ENCODE results near the gene SLC9A9.

Gene SLC9A9

DNA sequence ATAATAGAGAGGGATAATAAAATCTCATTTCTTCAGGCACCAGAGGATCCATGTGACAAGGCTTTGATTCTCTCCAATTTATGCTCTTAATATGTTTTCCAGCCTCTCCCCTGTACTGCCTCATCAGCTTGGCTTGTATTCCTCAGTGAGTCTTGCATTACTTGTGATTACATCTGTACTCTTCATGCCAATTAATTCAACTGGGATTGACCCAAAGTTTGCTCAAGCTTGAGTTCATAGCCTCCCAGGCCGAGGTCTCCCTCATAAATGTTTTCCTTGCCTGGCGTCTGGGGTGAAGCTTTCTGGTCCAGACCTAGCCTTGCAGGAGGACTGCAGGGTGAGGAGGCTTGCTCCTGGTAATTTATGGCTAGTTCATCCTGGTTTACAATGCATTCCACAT is 581.8 kb downstream of the SLC9A9 start:
- no peak for DNase-seq

DNA sequence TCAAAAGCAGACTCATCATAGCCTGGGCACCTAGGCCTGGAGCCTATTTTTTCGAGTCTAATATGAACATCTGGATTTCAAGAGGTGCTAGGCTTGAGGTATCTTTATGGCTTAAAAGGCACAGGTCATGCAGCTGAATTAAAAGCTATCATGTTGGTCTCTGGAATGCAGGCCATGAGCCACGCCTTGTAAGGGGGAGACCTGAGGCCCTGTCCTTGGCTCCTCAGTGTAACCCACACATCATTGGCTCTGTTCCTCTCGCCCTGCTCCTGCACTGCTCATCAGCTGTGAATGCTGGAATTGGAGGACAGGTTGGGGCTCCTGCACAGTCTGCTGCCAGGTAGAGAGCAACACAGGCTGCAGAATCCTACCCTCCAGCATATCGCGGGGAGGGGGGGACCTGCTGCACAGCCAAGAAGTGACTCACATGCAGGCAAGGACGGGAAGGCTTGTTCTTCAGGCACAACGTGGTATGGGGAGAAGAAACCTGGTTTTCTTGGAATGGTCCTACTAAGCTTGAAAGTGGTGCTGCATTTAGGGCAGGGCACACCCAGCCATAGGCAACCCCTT is 582.7 kb downstream of the SLC9A9 start:
- no peak for DNase-seq

DNA sequence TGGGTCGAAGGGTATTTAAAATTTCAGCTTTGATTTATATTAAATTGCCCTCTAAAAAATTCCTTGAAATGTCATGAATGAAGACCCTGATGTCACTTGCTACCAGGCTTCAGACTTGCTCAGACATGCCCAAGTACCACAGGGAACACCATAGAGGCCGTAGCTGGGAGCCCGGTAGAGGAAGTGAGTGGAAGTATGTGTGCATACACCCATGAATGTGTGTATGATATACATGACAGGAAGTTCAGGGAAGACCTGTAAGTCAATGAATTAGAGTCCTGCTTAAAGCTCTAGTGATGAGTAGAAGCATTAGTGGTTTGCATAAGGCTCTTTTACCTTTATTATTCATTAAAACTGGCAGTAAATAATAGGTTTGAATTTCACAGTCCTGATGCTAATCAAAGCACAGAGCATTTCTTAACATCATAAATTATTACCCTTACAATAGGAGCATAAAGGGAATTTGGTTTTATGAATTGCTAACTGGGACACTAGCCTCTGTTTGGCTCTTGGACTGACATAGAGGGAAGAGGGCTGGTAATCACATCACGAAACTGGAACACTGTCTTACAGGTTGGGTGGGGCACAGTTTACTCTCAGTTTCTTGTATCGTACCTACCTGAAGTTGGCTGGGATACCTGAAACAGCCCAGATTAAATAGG is 584.3 kb downstream of the SLC9A9 start:
- DNase-seq, result no peak

- no peak for DNase-seq
Measured at GRCh38 chr3:143261848-143262247, 586.4 kb downstream of the SLC9A9 start.

DNA sequence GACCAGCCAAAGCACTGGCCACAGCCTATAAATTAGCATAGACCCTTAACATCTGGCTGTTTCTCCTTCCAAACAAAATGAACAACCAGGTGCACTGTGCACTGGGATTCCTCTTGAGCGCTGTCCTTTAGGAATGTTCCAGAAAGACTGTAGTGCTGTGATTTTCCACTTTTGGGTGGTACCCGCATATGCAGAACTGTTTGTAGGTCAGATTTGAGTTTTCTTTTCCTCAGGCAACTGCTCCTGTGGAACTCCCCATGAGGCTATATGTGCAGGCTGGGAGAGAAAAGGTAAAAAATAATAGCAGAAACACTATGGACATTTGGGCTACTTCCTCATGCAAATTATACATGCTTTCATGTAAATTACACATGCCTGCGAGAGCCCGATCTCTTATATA is 589.6 kb downstream of the SLC9A9 start:
- no peak for DNase-seq

DNA sequence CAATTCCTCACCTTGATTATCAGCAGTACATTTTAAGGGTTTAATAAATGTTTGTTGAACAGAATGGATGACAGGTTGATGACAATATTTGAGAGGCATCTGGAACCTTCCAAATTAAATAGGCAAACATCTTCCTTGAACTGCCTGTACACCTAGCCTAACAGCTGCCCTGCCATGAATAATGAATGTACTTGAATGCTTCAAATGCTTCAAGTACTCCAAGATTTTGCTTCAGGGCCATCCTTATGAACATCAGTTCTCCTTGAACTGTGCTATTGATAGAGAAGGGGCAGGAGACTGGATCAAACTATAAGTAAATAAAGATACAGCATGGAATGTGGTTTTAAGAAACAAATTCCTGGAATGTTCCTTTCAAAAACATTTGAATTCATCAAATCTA is 591.9 kb downstream of the SLC9A9 start:
- DNase-seq, result no peak

DNA sequence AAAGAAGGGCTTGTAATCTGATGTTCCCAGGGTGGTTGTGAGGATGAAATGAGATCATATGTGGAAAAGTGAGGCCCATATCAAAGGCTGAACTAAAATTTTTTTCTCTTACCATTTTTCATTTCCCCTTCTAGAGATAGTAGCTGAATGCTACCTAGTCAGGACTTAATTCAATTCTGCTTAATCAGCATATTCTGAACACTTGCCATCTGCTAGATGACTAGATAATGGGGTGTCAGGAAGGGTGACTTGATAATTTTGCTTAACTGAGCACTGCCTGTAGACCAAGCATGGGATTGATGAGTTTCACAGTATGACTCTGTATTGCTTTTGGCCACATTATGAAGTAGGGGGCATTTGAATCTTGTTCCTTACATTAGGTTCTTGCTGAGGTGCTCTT is 592.5 kb downstream of the SLC9A9 start:
- DNase-seq, result no peak

DNA sequence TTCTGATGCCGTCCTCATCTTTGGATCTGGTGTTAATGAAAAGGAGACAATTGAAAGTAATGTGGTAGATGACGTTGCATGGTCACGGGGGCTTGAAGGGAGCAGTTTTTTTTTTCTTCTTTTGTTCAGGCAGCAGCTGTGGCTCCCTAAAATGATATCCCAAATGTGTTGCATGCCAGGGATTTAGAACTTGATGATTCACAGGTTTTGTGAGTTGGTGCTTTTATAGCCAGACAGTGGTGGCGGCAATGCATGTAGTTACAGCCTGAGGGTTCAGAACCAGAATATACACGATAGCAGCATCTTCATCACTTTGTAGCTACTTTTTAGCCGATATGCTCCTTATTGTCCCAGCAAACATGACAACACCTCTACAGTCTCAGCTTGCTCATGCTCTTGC is 595.3 kb downstream of the SLC9A9 start:
- no peak for DNase-seq

DNA sequence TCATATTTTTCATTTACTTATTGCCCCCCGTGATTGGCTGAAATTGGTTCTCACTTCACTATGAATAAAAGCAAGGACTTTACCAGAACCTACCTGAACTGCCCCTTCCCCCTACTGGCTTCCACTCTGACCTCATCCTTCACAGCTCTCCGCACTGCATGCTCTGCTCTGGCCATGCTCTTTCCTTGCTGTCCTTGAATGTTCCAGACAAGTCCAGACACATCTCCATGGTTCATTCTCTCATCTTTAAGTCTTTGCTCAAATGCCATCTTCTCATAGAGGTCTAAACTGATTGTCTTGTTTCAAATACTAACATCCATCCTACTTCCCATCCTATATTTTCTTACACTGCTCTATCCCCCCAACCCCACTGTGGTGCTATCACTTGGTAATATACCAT is 599.3 kb downstream of the SLC9A9 start:
- no peak for DNase-seq

DNA sequence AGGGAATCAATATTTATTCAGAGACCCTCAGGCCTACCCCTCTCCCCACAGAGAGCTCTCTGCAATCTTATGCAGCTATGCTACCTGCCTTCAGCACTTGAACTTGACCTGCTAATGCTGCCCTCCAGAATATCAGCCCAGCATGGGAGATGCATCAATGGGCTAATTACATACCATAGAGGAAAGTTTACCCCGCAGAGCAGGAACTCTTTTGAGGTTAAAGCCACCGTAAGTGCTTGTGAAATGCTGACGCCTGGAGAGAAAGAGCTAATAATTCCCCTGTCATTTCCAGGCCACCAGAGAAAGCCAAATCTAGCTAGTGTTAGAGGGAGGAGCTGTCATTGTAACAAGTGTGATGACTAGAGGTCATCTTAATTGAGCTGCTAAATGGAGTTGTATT is 601.2 kb downstream of the SLC9A9 start:
- peak; percentile 54 for DNase-seq

- no peak for DNase-seq
Measured at GRCh38 chr3:143245692-143246091, 602.6 kb downstream of the SLC9A9 start.

GRCh38 chr3:143244516-143245063 is 603.7 kb downstream of the SLC9A9 start:
- no peak for DNase-seq

- DNase-seq, result no peak
Measured at GRCh38 chr3:143243686-143244085, 604.6 kb downstream of the SLC9A9 start.

DNA sequence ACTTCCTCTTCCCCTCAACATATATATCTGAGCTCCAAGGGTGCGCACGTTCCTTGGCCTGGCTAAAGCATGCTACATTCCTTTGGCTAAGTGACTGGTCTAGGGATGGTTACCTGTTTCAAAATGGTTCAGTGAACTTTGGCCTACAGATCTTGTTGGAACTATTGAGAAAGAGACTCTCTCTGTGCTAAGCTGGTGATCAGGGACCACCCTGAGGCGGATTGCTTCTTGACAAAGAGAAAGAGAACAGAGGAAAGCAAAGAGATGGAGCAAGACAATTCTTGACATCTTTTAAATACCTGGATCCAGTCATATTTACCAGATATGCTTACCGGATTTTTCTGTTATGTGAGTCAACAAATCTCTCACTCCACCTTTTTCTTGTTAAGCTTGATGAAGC is 605.6 kb downstream of the SLC9A9 start:
- DNase-seq, result no peak

DNA sequence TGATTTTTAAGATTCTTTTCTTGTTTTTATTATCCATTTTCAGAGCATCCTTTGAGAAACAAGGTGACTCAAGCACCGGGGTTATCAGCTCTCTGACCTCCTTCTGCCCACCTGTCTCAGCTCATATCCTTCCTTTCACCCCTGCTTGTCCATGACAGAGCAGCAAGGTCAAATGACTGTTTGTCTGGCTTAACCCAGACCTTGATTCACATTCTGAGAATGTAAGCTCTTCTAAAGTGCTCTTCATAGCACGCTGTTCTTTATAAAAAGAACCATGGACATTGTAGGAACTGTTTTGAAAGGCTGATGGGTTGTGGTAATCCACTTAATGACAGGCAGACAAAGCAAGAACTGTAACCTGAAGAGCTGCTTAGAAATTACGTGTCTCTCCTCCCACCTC is 606.2 kb downstream of the SLC9A9 start:
- DNase-seq, result no peak

DNA sequence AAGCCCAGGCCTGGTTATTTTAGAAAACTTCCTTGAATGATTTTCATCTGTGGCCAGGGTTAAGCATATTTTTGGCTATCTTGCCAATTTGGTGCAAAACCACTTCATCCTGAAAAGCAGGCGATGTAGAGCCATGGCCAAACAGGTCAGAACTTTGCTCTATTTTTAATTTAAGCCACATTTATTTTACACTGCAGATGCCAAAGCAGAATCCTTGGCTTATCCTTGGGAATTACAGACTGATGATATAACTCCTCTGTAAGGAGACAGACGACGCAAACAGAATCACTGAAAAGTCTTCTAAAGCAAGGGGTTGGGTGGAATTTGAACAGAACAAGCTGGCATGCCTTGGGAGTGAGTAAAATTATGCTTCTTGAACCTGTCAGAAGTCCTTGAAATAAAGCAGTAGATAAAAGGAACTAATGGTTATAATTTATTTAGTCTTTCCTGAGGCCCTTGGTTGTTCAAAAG is 606.8 kb downstream of the SLC9A9 start:
- peak; percentile 45 for DNase-seq

- no peak for DNase-seq
Measured at GRCh38 chr3:143240886-143241285, 607.4 kb downstream of the SLC9A9 start.

DNA sequence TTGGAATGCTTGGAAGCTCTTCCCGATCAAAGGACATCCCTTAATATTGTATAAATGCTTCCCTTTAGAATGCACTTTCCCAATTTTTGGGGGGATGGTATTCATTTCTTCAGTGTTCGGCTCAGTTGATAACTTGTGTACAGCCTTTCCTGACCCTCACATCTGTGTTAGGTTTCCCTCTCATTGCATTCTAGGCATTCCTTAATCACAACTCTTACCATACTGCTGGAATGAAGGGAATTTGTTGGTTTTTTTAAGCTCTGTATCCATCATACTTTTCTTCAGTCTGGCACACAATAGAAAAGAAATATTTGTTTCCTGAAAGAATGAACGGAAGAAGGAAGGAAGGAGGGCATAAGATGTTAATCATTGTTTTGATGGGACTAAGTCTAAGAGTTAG is 609.2 kb downstream of the SLC9A9 start:
- no peak for DNase-seq

DNA sequence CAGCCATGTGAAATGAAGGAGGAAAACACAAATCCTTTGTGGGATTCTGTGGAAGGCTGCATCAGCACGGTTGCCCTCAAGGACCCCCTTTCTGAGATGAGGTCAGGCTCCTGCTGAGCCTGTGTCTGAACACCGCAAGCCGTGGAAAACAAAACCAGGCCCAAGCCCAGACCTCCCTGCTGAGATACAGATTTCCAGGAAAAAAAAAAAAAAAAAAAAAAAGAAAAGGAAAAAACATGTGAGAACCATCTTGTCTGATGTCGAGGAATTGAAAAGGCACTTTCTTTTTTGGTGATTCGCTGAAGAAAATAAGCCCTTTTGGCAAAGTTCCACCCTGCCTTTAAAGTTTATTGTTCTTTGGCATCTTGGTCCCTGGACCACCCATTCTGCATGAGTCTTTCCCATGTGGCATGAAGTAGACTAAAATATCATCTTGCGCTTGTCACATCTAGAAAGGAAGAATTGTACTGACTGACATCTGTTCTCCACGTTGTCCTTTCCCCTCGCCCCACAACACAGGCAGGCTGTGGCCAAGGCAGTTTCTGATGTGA is 611.1 kb downstream of the SLC9A9 start:
- peak; percentile 94 for DNase-seq

- peak; percentile 93 for DNase-seq
Measured at GRCh38 chr3:143236226-143236964, 611.9 kb downstream of the SLC9A9 start.

- DNase-seq, result no peak
Measured at GRCh38 chr3:143235614-143236204, 612.6 kb downstream of the SLC9A9 start.

- no peak for DNase-seq
Measured at GRCh38 chr3:143234526-143234925, 613.7 kb downstream of the SLC9A9 start.

DNA sequence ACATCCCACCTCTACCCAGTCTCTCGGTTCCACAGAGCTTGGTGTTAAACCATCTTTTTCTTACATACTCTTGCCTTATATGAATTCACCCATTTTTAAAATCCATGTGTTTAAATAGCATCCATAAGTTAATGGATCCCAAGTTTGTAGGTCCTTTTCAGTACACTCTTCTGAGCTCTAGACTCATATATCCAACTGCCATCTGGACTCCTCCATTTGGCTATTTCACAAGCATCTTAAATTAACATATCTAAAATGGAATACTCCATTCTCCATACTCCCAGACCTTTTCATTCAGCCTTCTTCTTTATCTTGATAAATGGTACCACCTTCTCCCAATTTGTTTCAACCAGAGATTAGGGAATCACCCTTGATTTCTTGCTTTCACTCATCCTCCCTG is 615.3 kb downstream of the SLC9A9 start:
- no peak for DNase-seq
